ENCODE measurements around the gene LIMK2.

Gene LIMK2

GRCh38 chr22:31278626-31279326, 66.7 kb downstream of the LIMK2 start:
- no peak overlapping the region for H3K27ac ChIP-seq (ENCODE audit: low read length)
- no peak overlapping the region for H3K4me2 ChIP-seq (ENCODE audit: low read length)
- no peak overlapping the region for H2AFZ ChIP-seq (ENCODE audit: low read depth, low read length)
- H3K9ac ChIP-seq (ENCODE audit: low read length) = no peak overlapping the region
- no peaks in the 10 kb centered on the region for H4K20me1 ChIP-seq (ENCODE audit: insufficient read depth, low read length)
- no peaks in the 10 kb centered on the region for H3K27me3 ChIP-seq (ENCODE audit: low read depth, low read length)
- H3K4me3 ChIP-seq (ENCODE audit: low read length) = no peak overlapping the region
- TF ChIP-seq CTCF (IDR thresholded peaks at IDR 0.05; ENCODE audit: low read depth, low read length) = no peak
- TF ChIP-seq EZH2phosphoT487 (IDR thresholded peaks at IDR 0.05; ENCODE audit: low read depth) = no peak
- no peaks in the 10 kb centered on the region for H3K4me1 ChIP-seq (ENCODE audit: low read length)
- H3K79me2 ChIP-seq (ENCODE audit: low read length) = no peaks in the 10 kb centered on the region
- H3K9me3 ChIP-seq (ENCODE audit: insufficient read depth, low read length) = no peaks in the 10 kb centered on the region
- H3K36me3 ChIP-seq (replicated peaks; ENCODE audit: low read depth, low read length) = peaks cover 43% of the 10 kb centered on the region

- no peak overlapping the region for H3K27ac ChIP-seq (ENCODE audit: low read length)
Observed at GRCh38 chr22:31279327-31279669, 67.2 kb downstream of the LIMK2 start.

GRCh38 chr22:31279821-31280505, 67.9 kb downstream of the LIMK2 start:
- Histone ChIP-seq H3K4me1 (ENCODE audit: low read length) (no peaks in the 10 kb centered on the region), H3K27me3 (ENCODE audit: low read depth, low read length) (no peaks in the 10 kb centered on the region), H3K27ac (ENCODE audit: low read length) (no peak overlapping the region), H3K79me2 (ENCODE audit: low read length) (no peaks in the 10 kb centered on the region), H3K4me2 (ENCODE audit: low read length) (no peak overlapping the region), H3K4me3 (ENCODE audit: low read length) (no peak overlapping the region), H3K9ac (ENCODE audit: low read length) (no peak overlapping the region), H2AFZ (ENCODE audit: low read depth, low read length) (no peak overlapping the region), H3K36me3 (replicated peaks; ENCODE audit: low read depth, low read length) (peaks cover 34% of the 10 kb centered on the region), H4K20me1 (ENCODE audit: insufficient read depth, low read length) (no peaks in the 10 kb centered on the region), H3K9me3 (ENCODE audit: insufficient read depth, low read length) (no peaks in the 10 kb centered on the region)
- TF ChIP-seq EZH2phosphoT487 (IDR thresholded peaks at IDR 0.05; ENCODE audit: low read depth) (no peak), CTCF (IDR thresholded peaks at IDR 0.05; ENCODE audit: low read depth, low read length) (no peak)

More at GRCh38 chr22:31279327-31279669, 67.2 kb downstream of the LIMK2 start:
- Histone ChIP-seq H2AFZ (ENCODE audit: low read depth, low read length) (no peak overlapping the region), H3K79me2 (ENCODE audit: low read length) (no peaks in the 10 kb centered on the region), H3K4me1 (ENCODE audit: low read length) (no peaks in the 10 kb centered on the region), H3K36me3 (replicated peaks; ENCODE audit: low read depth, low read length) (peaks cover 39% of the 10 kb centered on the region), H3K9me3 (ENCODE audit: insufficient read depth, low read length) (no peaks in the 10 kb centered on the region), H4K20me1 (ENCODE audit: insufficient read depth, low read length) (no peaks in the 10 kb centered on the region), H3K4me2 (ENCODE audit: low read length) (no peak overlapping the region), H3K4me3 (ENCODE audit: low read length) (no peak overlapping the region), H3K9ac (ENCODE audit: low read length) (no peak overlapping the region), H3K27me3 (ENCODE audit: low read depth, low read length) (no peaks in the 10 kb centered on the region)
- TF ChIP-seq EZH2phosphoT487 (IDR thresholded peaks at IDR 0.05; ENCODE audit: low read depth) (no peak), CTCF (IDR thresholded peaks at IDR 0.05; ENCODE audit: low read depth, low read length) (no peak)

GRCh38 chr22:31281733-31282132, 69.6 kb downstream of the LIMK2 start:
- Histone ChIP-seq H3K79me2 (ENCODE audit: low read length) (no peaks in the 10 kb centered on the region), H2AFZ (ENCODE audit: low read depth, low read length) (no peak overlapping the region), H3K36me3 (replicated peaks; ENCODE audit: low read depth, low read length) (peaks cover 25% of the 10 kb centered on the region), H3K4me1 (ENCODE audit: low read length) (no peaks in the 10 kb centered on the region), H3K9me3 (ENCODE audit: insufficient read depth, low read length) (no peaks in the 10 kb centered on the region), H3K9ac (ENCODE audit: low read length) (no peak overlapping the region), H3K4me3 (ENCODE audit: low read length) (no peak overlapping the region), H3K27ac (ENCODE audit: low read length) (no peak overlapping the region), H3K27me3 (ENCODE audit: low read depth, low read length) (no peaks in the 10 kb centered on the region), H4K20me1 (ENCODE audit: insufficient read depth, low read length) (no peaks in the 10 kb centered on the region), H3K4me2 (ENCODE audit: low read length) (no peak overlapping the region)
- TF ChIP-seq CTCF (IDR thresholded peaks at IDR 0.05; ENCODE audit: low read depth, low read length) (no peak), EZH2phosphoT487 (IDR thresholded peaks at IDR 0.05; ENCODE audit: low read depth) (no peak)
